ENCODE results near the gene TSHZ2. TPM values are rescaled to one million over a fixed set of nuclear protein-coding genes. Genes with fewer than 3 reads are reported as not detected.

The TSHZ2 gene
- total and polyA plus RNA-seq, 9 of the 15 experiments (the other 6 are each of a cell fraction or from before 2014, with no cell fraction given) = 0.03 to 0.20 (median 0.05) TPM; not detected in 4

DNA sequence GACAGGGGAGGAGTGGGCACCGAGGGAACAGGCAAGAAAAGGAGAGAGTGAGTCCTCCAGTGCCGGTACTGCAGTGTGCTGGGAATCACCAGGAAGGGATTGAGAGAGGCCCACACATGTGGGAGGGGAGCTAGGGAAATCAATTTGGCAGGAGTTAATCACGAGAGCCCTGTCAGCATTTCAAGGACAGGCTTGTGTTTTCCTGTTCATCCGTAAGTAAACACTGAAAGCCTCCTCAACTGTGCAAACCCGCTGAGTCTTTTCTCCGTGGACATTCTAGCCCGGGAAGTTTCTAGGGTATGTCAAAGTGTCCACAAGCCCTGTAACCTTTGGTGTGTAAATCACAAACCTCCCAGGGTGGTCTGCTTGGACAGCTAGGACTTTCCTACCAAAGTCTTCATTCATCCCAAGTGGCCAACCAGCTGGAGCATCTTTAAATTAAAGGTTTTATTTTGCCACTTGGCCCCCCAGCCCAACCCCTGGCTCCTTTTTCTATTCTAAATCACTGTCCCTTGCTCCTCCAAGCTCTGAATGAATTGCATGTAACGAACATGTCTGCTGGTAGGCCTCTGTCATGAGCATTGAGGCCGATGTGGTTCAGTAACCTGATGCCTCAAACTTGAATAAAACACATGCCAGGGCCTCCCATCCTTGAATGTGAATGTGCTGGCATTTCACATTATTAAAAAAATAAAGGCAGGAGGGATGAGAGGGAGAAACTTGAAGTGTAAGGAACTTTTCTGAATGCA, 472.4 kb downstream of the TSHZ2 start:
- H4K20me1 ChIP-seq (replicated peaks; ENCODE audit: control insufficient read depth, insufficient read depth, low read length) = no peaks in the 10 kb centered on the region
- BruUV-seq (replicated peaks) = no TSS peak
- FAIRE-seq = no peak
- CTCF ChIA-PET (ENCODE audit: low intra/inter-chr PET ratio) = no interaction called here
- H3K9me1 ChIP-seq (ENCODE audit: control insufficient read depth, insufficient read depth, low read length) = no peaks in the 10 kb centered on the region
- H3K27me3 ChIP-seq (ENCODE audit: control insufficient read depth in 2 of 2, insufficient read depth in 2 of 2, low read length in 2 of 2) = peaks cover 17 to 35% of the 10 kb centered on the region in 2 experiments; a peak in 4 of 5 replicates
- no peak overlapping the region for H3K4me3 ChIP-seq
- H3K36me3 ChIP-seq (ENCODE audit: control insufficient read depth, insufficient read depth, low read length) = no peaks in the 10 kb centered on the region
- H3K9ac ChIP-seq (ENCODE audit: insufficient read depth in 1 of 2, low read depth in 2 of 2, low read length in 2 of 2) = no peak overlapping the region
- intact Hi-C loops (cut with micrococcal nuclease) (no loop called here), in situ Hi-C loops (cut with MboI) (no loop called here)
- no peak overlapping the region for H3K4me2 ChIP-seq (ENCODE audit: insufficient read depth, low read length)
- no peaks in the 10 kb centered on the region for H3K79me2 ChIP-seq (ENCODE audit: control insufficient read depth, insufficient read depth, low read length)
- ATAC-seq = no peak
- H2AFZ ChIP-seq (ENCODE audit: low read depth, low read length) = no peak overlapping the region
- H3K27ac ChIP-seq (ENCODE audit: extremely low read depth, low read depth, low read length) = no peak overlapping the region
- WGBS (ENCODE audit: insufficient coverage, low coverage, missing lambda C conversion rate) = 4% methylated on average over 9 of the region's 9 CpGs
- no peak for DNase-seq (ENCODE audit: extremely low read depth in 1 of 4, low spot score in 3 of 4)
- no peak for TF ChIP-seq TARDBP (IDR thresholded peaks at IDR 0.05)
- TF ChIP-seq RFX1 (IDR thresholded peaks at IDR 0.05) = no peak
- no peak for TF ChIP-seq CBX1 (IDR thresholded peaks at IDR 0.05; ENCODE audit: low read depth)
- no peak for TF ChIP-seq NFE2L1 (tag; IDR thresholded peaks at IDR 0.05; ENCODE audit: borderline replicate concordance, low read depth)
- no peak for TF ChIP-seq FOXK2 (conservative IDR thresholded peaks at IDR 0.05 in 1 of 2, IDR thresholded peaks at IDR 0.05 in 1 of 2; ENCODE audit: low read depth in 2 of 2)
- no peak for TF ChIP-seq RB1 (IDR thresholded peaks at IDR 0.05; ENCODE audit: low read depth)
- no peak for TF ChIP-seq KLF16 (IDR thresholded peaks at IDR 0.05)
- TF ChIP-seq, protein P1, sequence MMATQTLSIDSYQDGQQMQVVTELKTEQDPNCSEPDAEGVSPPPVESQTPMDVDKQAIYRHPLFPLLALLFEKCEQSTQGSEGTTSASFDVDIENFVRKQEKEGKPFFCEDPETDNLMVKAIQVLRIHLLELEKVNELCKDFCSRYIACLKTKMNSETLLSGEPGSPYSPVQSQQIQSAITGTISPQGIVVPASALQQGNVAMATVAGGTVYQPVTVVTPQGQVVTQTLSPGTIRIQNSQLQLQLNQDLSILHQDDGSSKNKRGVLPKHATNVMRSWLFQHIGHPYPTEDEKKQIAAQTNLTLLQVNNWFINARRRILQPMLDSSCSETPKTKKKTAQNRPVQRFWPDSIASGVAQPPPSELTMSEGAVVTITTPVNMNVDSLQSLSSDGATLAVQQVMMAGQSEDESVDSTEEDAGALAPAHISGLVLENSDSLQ (IDR thresholded peaks at IDR 0.05) = no peak
- TF ChIP-seq NCOA6 (IDR thresholded peaks at IDR 0.05) = no peak
- no peak for TF ChIP-seq GTF2E2 (tag; IDR thresholded peaks at IDR 0.05)
- TF ChIP-seq, protein P2, sequence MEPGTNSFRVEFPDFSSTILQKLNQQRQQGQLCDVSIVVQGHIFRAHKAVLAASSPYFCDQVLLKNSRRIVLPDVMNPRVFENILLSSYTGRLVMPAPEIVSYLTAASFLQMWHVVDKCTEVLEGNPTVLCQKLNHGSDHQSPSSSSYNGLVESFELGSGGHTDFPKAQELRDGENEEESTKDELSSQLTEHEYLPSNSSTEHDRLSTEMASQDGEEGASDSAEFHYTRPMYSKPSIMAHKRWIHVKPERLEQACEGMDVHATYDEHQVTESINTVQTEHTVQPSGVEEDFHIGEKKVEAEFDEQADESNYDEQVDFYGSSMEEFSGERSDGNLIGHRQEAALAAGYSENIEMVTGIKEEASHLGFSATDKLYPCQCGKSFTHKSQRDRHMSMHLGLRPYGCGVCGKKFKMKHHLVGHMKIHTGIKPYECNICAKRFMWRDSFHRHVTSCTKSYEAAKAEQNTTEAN (CRISPR knock-in tag; IDR thresholded peaks at IDR 0.05) = no peak
- TF ChIP-seq ZNF408 (CRISPR knock-in tag; IDR thresholded peaks at IDR 0.05; ENCODE audit: low read depth) = no peak
- TF ChIP-seq ZNF561 (CRISPR knock-in tag; conservative IDR thresholded peaks at IDR 0.05) = no peak
- no peak for TF ChIP-seq JUNB (CRISPR knock-in tag; conservative IDR thresholded peaks at IDR 0.05)
- TF ChIP-seq YY1 (IDR thresholded peaks at IDR 0.05; ENCODE audit: borderline replicate concordance in 1 of 3, control insufficient read depth in 1 of 3, extremely low read depth in 1 of 3, insufficient read depth in 3 of 3, insufficient read length in 1 of 3, insufficient replicate concordance in 2 of 3, low read depth in 1 of 3, low read length in 2 of 3) = no peak
- TF ChIP-seq, protein P3, sequence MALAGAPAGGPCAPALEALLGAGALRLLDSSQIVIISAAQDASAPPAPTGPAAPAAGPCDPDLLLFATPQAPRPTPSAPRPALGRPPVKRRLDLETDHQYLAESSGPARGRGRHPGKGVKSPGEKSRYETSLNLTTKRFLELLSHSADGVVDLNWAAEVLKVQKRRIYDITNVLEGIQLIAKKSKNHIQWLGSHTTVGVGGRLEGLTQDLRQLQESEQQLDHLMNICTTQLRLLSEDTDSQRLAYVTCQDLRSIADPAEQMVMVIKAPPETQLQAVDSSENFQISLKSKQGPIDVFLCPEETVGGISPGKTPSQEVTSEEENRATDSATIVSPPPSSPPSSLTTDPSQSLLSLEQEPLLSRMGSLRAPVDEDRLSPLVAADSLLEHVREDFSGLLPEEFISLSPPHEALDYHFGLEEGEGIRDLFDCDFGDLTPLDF (CRISPR knock-in tag; IDR thresholded peaks at IDR 0.05) = no peak
- no peak for TF ChIP-seq TEAD1 (CRISPR knock-in tag; IDR thresholded peaks at IDR 0.05)
- no peak for TF ChIP-seq ELF4 (CRISPR knock-in tag; IDR thresholded peaks at IDR 0.05)
- no peak for TF ChIP-seq ZNF764 (CRISPR knock-in tag; IDR thresholded peaks at IDR 0.05; ENCODE audit: low read depth)
- H3K4me1 ChIP-seq (replicated peaks in 1 of 2; ENCODE audit: control insufficient read depth in 2 of 2, insufficient read depth in 2 of 2, low read length in 2 of 2) = no peaks in the 10 kb centered on the region
- H3K9me3 ChIP-seq (replicated peaks; ENCODE audit: control insufficient read depth, insufficient read depth, low read depth, low read length) = no peaks in the 10 kb centered on the region; the same call in 1 of the 2 replicates
- POLR2A ChIA-PET = no interaction called here
